GM12878 (cell line): ENCODE measurements around the gene ARMC6. TPM values are rescaled to one million over a fixed set of nuclear protein-coding genes. Genes with fewer than 3 reads are reported as not detected.

Experiments used
- ATAC-seq: fragments of 200-7000 bp; cut with Tn5 transposase; 3 replicates; pipeline ENCODE4 v1.9.1; 2020; ENCODE audit warnings: mild to moderate bottlenecking, moderate library complexity
- BruUV-seq: library from RNA; stranded (reverse); fragments of 400-500 nt; replicated peaks from 2 replicates; lab custom pipeline; 2021; lab: Mats Ljungman, UMichigan
- CTCF ChIA-PET: fragments of 300-600 bp; sonication (Branson Sonifier 250); formaldehyde crosslinking; extraction: SDS; loops from one replicate; lab custom pipeline; 2021; ENCODE audit warnings: inconsistent platforms; lab: Yijun Ruan, JAX
- POLR2A ChIA-PET: fragments of 350-600 bp; formaldehyde crosslinking; extraction: SDS; loops from one replicate; lab custom pipeline; 2021; ENCODE audit warnings: inconsistent platforms; lab: Charles Lee
- RAD21 ChIA-PET: fragments of 300-600 bp; sonication (Branson Sonifier 250); formaldehyde crosslinking; loops from one replicate; lab custom pipeline; 2023; ENCODE audit warnings: antibody characterized with exemption; ENCODE audit not compliant: unreplicated experiment; lab: Charles Lee
- SMC1A ChIA-PET: fragments of 300-600 bp; sonication (Branson Sonifier 250); formaldehyde crosslinking; loops from one replicate; lab custom pipeline; 2023; ENCODE audit not compliant: unreplicated experiment, uncharacterized antibody; lab: Charles Lee
- DNase-seq: peaks from one replicate; pipeline ENCODE4 v3.0.0-alpha.2; 2011; ENCODE audit warnings: low read depth, low spot score
- FAIRE-seq: peaks from 3 replicates; lab custom pipeline; 2011; peaks lifted over from hg19 to GRCh38; lab: Jason Lieb, UNC
- H2AFZ ChIP-seq: 2 replicates; pipeline ENCODE4 v1.6.0; 2011; ENCODE audit warnings: low read depth, low read length, control low read depth; ENCODE audit not compliant: control insufficient read depth
- H3K27ac ChIP-seq: 2 replicates; pipeline ENCODE4 v1.5.1; 2011; ENCODE audit warnings: control low read depth; ENCODE audit not compliant: control insufficient read depth, insufficient read depth
- H3K27me3 ChIP-seq, 2 experiments: replicated peaks in 1 of 2; 2 replicates each; pipeline versions ENCODE4 v1.6.0 to v1.6.1; 2011; ENCODE audit warnings: low read length in 1 of 2; ENCODE audit not compliant: control insufficient read depth in 2 of 2, insufficient read depth in 2 of 2
- H3K36me3 ChIP-seq, 2 experiments: 2 replicates each; pipeline ENCODE4 v1.5.1; 2011; ENCODE audit warnings: low read length in 1 of 2; ENCODE audit not compliant: control insufficient read depth in 2 of 2, insufficient read depth in 2 of 2
- H3K4me1 ChIP-seq: 2 replicates; pipeline ENCODE4 v1.6.1; 2011; ENCODE audit warnings: mild to moderate bottlenecking, low read length, moderate library complexity, mixed read lengths; ENCODE audit not compliant: control insufficient read depth, insufficient read depth
- H3K4me2 ChIP-seq: 2 replicates; pipeline ENCODE4 v1.6.0; 2011; ENCODE audit warnings: control low read depth; ENCODE audit not compliant: control insufficient read depth, insufficient read depth
- H3K4me3 ChIP-seq: fragments of 200-600 bp; sonication (generic); 2 replicates; pipeline ENCODE4 v1.5.1; 2016
- H3K79me2 ChIP-seq: 2 replicates; pipeline ENCODE4 v1.6.0; 2011; ENCODE audit warnings: low read length; ENCODE audit not compliant: control insufficient read depth, insufficient read depth
- H3K9ac ChIP-seq: 2 replicates; pipeline ENCODE4 v1.8.0; 2011; ENCODE audit warnings: low read length, control low read depth, mixed read lengths; ENCODE audit not compliant: control insufficient read depth, insufficient read depth
- H3K9me3 ChIP-seq: replicated peaks from 3 replicates; pipeline ENCODE4 v1.5.1; 2011; ENCODE audit warnings: mild to moderate bottlenecking, low read length; ENCODE audit not compliant: control insufficient read depth, insufficient read depth
- H4K20me1 ChIP-seq: 2 replicates; pipeline ENCODE4 v1.6.0; 2011; ENCODE audit not compliant: control insufficient read depth, insufficient read depth
- HDGF ChIP-seq: fragments of 450-650 bp; IDR thresholded peaks from 2 replicates; pipeline ENCODE4 v1.6.1; 2016; ENCODE audit warnings: antibody characterized with exemption
- MEF2A ChIP-seq: IDR thresholded peaks from 2 replicates; pipeline ENCODE4 v1.6.1; 2011; ENCODE audit warnings: low read depth, mild to moderate bottlenecking, low read length, moderate library complexity; ENCODE audit not compliant: insufficient read depth
- MTA2 ChIP-seq: fragments of 450-650 bp; IDR thresholded peaks from 2 replicates; pipeline ENCODE4 v1.6.1; 2016; ENCODE audit warnings: low read depth, mild to moderate bottlenecking, moderate library complexity
- SIX5 ChIP-seq: IDR thresholded peaks from 2 replicates; pipeline ENCODE4 v1.6.1; 2011; ENCODE audit warnings: mild to moderate bottlenecking, low read depth, low read length, moderate library complexity; ENCODE audit not compliant: severe bottlenecking
- TCF12 ChIP-seq: IDR thresholded peaks from 2 replicates; pipeline ENCODE4 v1.6.1; 2011; ENCODE audit warnings: low read depth, mild to moderate bottlenecking, low read length
- ZNF687 ChIP-seq: fragments of 450-650 bp; IDR thresholded peaks from 2 replicates; pipeline ENCODE4 v1.6.1; 2017; ENCODE audit warnings: mild to moderate bottlenecking, moderate library complexity
- WGBS: methylation state at CpG from one replicate; pipeline ENCODE4 v1.1.6; 2016; ENCODE audit warnings: low lambda C conversion rate; ENCODE audit not compliant: insufficient replicate concordance, insufficient coverage; ENCODE audit errors: missing lambda C conversion rate; 5-methylcytosine and 5-hydroxymethylcytosine counted together
- in situ Hi-C: fragments of 300-500 bp; cut with MboI; formaldehyde crosslinking; loops from 9 replicates; pipeline ENCODE4 v1.14.3; 2018; ENCODE audit warnings: mixed read lengths
- intact Hi-C: fragments of 100-400 bp; cut with micrococcal nuclease; formaldehyde crosslinking; loops from one replicate; pipeline ENCODE4 v1.14.2; 2022; ENCODE audit not compliant: unreplicated experiment
- polyA plus RNA-seq, 11 experiments: library from polyadenylated mRNA; depleted of rRNA in 4 of 11; unstranded in 6 of 11; stranded (reverse) in 5 of 11; fragments of >200 nt; fragmentation: Nextera tagmentation in 4 of 11; fragmentation: Illumina TruSeq in 1 of 11; extraction: Ambion mirVana in 4 of 11; extraction: Trizol in 1 of 11; gene quantifications; 1 replicate in 1 of 11; 2 replicates in 10 of 11; pipeline versions ENCODE4 v1.2.1 to v1.2.3, GENCODE V29; 2011 to 2016; ENCODE audit warnings: inconsistent platforms in 2 of 11, missing spikeins in 2 of 11, low read depth in 1 of 11
- total RNA-seq, 4 experiments: library from RNA; depleted of rRNA in 3 of 4; stranded (reverse); fragments of >200 nt in 3 of 4; fragmentation: Illumina TruSeq in 1 of 4; extraction: Trizol in 1 of 4; gene quantifications; 2 replicates each; pipeline versions ENCODE4 v1.2.1 to v1.2.3, GENCODE V29; 2013 to 2021

ARMC6 gene
- total and polyA plus RNA-seq, 10 of the 15 experiments (the other 5 are each of a cell fraction or from before 2014, with no cell fraction given): 1.1 to 64.4 (median 41.6) TPM

GRCh38 chr19:19052921-19053320 is 19.5 kb downstream of the ARMC6 start:
- H3K27me3 ChIP-seq: no peaks in the 10 kb centered on the region
- ChIA-PET SMC1A (interaction anchor here (0.6 to 1.6 kb wide), 6 partner anchors 32 to 91 kb away, joined by 3 to 6 read pairs (median 3); no protein-coding TSS in a partner anchor), RAD21 (no interaction called here)

More at GRCh38 chr19:19052921-19053320, 19.5 kb downstream of the ARMC6 start:
- H3K4me3 ChIP-seq: no peak overlapping the region
- ATAC-seq (no peak), DNase-seq (no peak), FAIRE-seq (no peak)
- POLR2A ChIA-PET: no interaction called here
- 0 out of 2 replicates have a peak overlapping the region, but pooled peaks have one; percentile 11 for H3K27ac ChIP-seq
- no peak for TF ChIP-seq HDGF
- no peak for TF ChIP-seq SIX5
- TF ChIP-seq TCF12: no peak
- no peak for TF ChIP-seq ZNF687
- TF ChIP-seq MEF2A: no peak
- no peak for TF ChIP-seq MTA2
- no peaks in the 10 kb centered on the region; the same call in 1 of the 2 replicates for H4K20me1 ChIP-seq
- H2AFZ ChIP-seq: no peak overlapping the region
- no peaks in the 10 kb centered on the region for H3K79me2 ChIP-seq
- H3K36me3 ChIP-seq: peaks cover 30 to 42% of the 10 kb centered on the region in 2 experiments
- no peaks in the 10 kb centered on the region for H3K9me3 ChIP-seq
- no TSS peak for BruUV-seq
- intact Hi-C loops: loop anchor here (1.0 to 5.0 kb wide), 2 partner anchors 59 to 86 kb away; no protein-coding TSS in a partner anchor
- CTCF ChIA-PET: interaction anchor here (0.6 to 3.7 kb wide), 10 partner anchors 14 to 124 kb away, joined by 3 to 24 read pairs (median 4); no protein-coding TSS in a partner anchor
- in situ Hi-C loops: no loop called here
- H3K4me2 ChIP-seq: no peak overlapping the region
- no peaks in the 10 kb centered on the region for H3K4me1 ChIP-seq
- no peak overlapping the region for H3K9ac ChIP-seq
- 53% methylated on average over 1 of the region's 1 CpG for WGBS
